Measurements from ENCODE around the gene SPATA13.

The SPATA13 gene

GRCh38 chr13:24226762-24227161 is 66.2 kb downstream of the SPATA13 start:
- no peak for DNase-seq
- H3K27ac ChIP-seq (ENCODE audit: insufficient read depth, low read length, poor library complexity, severe bottlenecking) = no peak overlapping the region
- no peaks in the 10 kb centered on the region for H3K36me3 ChIP-seq (ENCODE audit: control insufficient read depth, insufficient read depth, low read length)
- no peaks in the 10 kb centered on the region for H3K4me1 ChIP-seq (ENCODE audit: control insufficient read depth, insufficient read depth, low read length, poor library complexity, severe bottlenecking)
- no peaks in the 10 kb centered on the region for H3K27me3 ChIP-seq (replicated peaks; ENCODE audit: control insufficient read depth, insufficient read depth, low read length, poor library complexity, severe bottlenecking)
- no peaks in the 10 kb centered on the region for H3K9me3 ChIP-seq (ENCODE audit: control insufficient read depth, low read length)
- no peak overlapping the region for H3K4me3 ChIP-seq (ENCODE audit: insufficient read depth, low read depth, low read length, poor library complexity, severe bottlenecking)

- Histone ChIP-seq H3K27ac (ENCODE audit: insufficient read depth, low read length, poor library complexity, severe bottlenecking) (no peak overlapping the region), H3K4me1 (ENCODE audit: control insufficient read depth, insufficient read depth, low read length, poor library complexity, severe bottlenecking) (no peaks in the 10 kb centered on the region), H3K27me3 (replicated peaks; ENCODE audit: control insufficient read depth, insufficient read depth, low read length, poor library complexity, severe bottlenecking) (no peaks in the 10 kb centered on the region), H3K9me3 (ENCODE audit: control insufficient read depth, low read length) (no peaks in the 10 kb centered on the region), H3K4me3 (ENCODE audit: insufficient read depth, low read depth, low read length, poor library complexity, severe bottlenecking) (no peak overlapping the region), H3K36me3 (ENCODE audit: control insufficient read depth, insufficient read depth, low read length) (no peaks in the 10 kb centered on the region)
- DNase-seq = peak in 1 of 3 donors; percentile 11
These were observed 68.4 kb downstream of the SPATA13 start for GRCh38 chr13:24228852-24229458.

- H3K36me3 ChIP-seq (ENCODE audit: control insufficient read depth, insufficient read depth, low read length) = no peaks in the 10 kb centered on the region
These were observed 70.0 kb downstream of the SPATA13 start for GRCh38 chr13:24230428-24231072.

GRCh38 chr13:24231377-24231776 is 70.9 kb downstream of the SPATA13 start:
- Histone ChIP-seq H3K27me3 (replicated peaks; ENCODE audit: control insufficient read depth, insufficient read depth, low read length, poor library complexity, severe bottlenecking) (no peaks in the 10 kb centered on the region), H3K4me3 (ENCODE audit: insufficient read depth, low read depth, low read length, poor library complexity, severe bottlenecking) (no peak overlapping the region), H3K4me1 (ENCODE audit: control insufficient read depth, insufficient read depth, low read length, poor library complexity, severe bottlenecking) (no peaks in the 10 kb centered on the region), H3K9me3 (ENCODE audit: control insufficient read depth, low read length) (no peaks in the 10 kb centered on the region), H3K36me3 (ENCODE audit: control insufficient read depth, insufficient read depth, low read length) (no peaks in the 10 kb centered on the region), H3K27ac (ENCODE audit: insufficient read depth, low read length, poor library complexity, severe bottlenecking) (no peak overlapping the region)
- DNase-seq = no peak

More at GRCh38 chr13:24230428-24231072, 70.0 kb downstream of the SPATA13 start:
- no peak overlapping the region for H3K4me3 ChIP-seq (ENCODE audit: insufficient read depth, low read depth, low read length, poor library complexity, severe bottlenecking)
- no peaks in the 10 kb centered on the region for H3K4me1 ChIP-seq (ENCODE audit: control insufficient read depth, insufficient read depth, low read length, poor library complexity, severe bottlenecking)
- H3K27ac ChIP-seq (ENCODE audit: insufficient read depth, low read length, poor library complexity, severe bottlenecking) = no peak overlapping the region
- DNase-seq = no peak
- no peaks in the 10 kb centered on the region for H3K27me3 ChIP-seq (replicated peaks; ENCODE audit: control insufficient read depth, insufficient read depth, low read length, poor library complexity, severe bottlenecking)
- H3K9me3 ChIP-seq (ENCODE audit: control insufficient read depth, low read length) = no peaks in the 10 kb centered on the region

- Histone ChIP-seq H3K27ac (ENCODE audit: insufficient read depth, low read length, poor library complexity, severe bottlenecking) (no peak overlapping the region), H3K36me3 (ENCODE audit: control insufficient read depth, insufficient read depth, low read length) (no peaks in the 10 kb centered on the region), H3K4me1 (ENCODE audit: control insufficient read depth, insufficient read depth, low read length, poor library complexity, severe bottlenecking) (no peaks in the 10 kb centered on the region), H3K4me3 (ENCODE audit: insufficient read depth, low read depth, low read length, poor library complexity, severe bottlenecking) (no peak overlapping the region), H3K27me3 (replicated peaks; ENCODE audit: control insufficient read depth, insufficient read depth, low read length, poor library complexity, severe bottlenecking) (no peaks in the 10 kb centered on the region), H3K9me3 (ENCODE audit: control insufficient read depth, low read length) (no peaks in the 10 kb centered on the region)
- no peak for DNase-seq
These were observed 71.5 kb downstream of the SPATA13 start for GRCh38 chr13:24232037-24232436.

GRCh38 chr13:24232474-24232873 is 72.0 kb downstream of the SPATA13 start:
- Histone ChIP-seq H3K27me3 (replicated peaks; ENCODE audit: control insufficient read depth, insufficient read depth, low read length, poor library complexity, severe bottlenecking) (no peaks in the 10 kb centered on the region), H3K9me3 (ENCODE audit: control insufficient read depth, low read length) (no peaks in the 10 kb centered on the region), H3K36me3 (ENCODE audit: control insufficient read depth, insufficient read depth, low read length) (no peaks in the 10 kb centered on the region), H3K27ac (ENCODE audit: insufficient read depth, low read length, poor library complexity, severe bottlenecking) (no peak overlapping the region), H3K4me3 (ENCODE audit: insufficient read depth, low read depth, low read length, poor library complexity, severe bottlenecking) (no peak overlapping the region), H3K4me1 (ENCODE audit: control insufficient read depth, insufficient read depth, low read length, poor library complexity, severe bottlenecking) (no peaks in the 10 kb centered on the region)
- no peak for DNase-seq

GRCh38 chr13:24233351-24233901 is 72.9 kb downstream of the SPATA13 start:
- no peaks in the 10 kb centered on the region for H3K4me1 ChIP-seq (ENCODE audit: control insufficient read depth, insufficient read depth, low read length, poor library complexity, severe bottlenecking)
- H3K27me3 ChIP-seq (replicated peaks; ENCODE audit: control insufficient read depth, insufficient read depth, low read length, poor library complexity, severe bottlenecking) = no peaks in the 10 kb centered on the region
- no peaks in the 10 kb centered on the region for H3K36me3 ChIP-seq (ENCODE audit: control insufficient read depth, insufficient read depth, low read length)
- no peak overlapping the region for H3K4me3 ChIP-seq (ENCODE audit: insufficient read depth, low read depth, low read length, poor library complexity, severe bottlenecking)
- H3K27ac ChIP-seq (ENCODE audit: insufficient read depth, low read length, poor library complexity, severe bottlenecking) = no peak overlapping the region
- no peaks in the 10 kb centered on the region for H3K9me3 ChIP-seq (ENCODE audit: control insufficient read depth, low read length)
- no peak for DNase-seq

GRCh38 chr13:24234200-24234915 is 73.8 kb downstream of the SPATA13 start:
- no peaks in the 10 kb centered on the region for H3K27me3 ChIP-seq (replicated peaks; ENCODE audit: control insufficient read depth, insufficient read depth, low read length, poor library complexity, severe bottlenecking)
- no peaks in the 10 kb centered on the region for H3K36me3 ChIP-seq (ENCODE audit: control insufficient read depth, insufficient read depth, low read length)
- DNase-seq = no peak
- no peaks in the 10 kb centered on the region for H3K4me1 ChIP-seq (ENCODE audit: control insufficient read depth, insufficient read depth, low read length, poor library complexity, severe bottlenecking)
- H3K4me3 ChIP-seq (ENCODE audit: insufficient read depth, low read depth, low read length, poor library complexity, severe bottlenecking) = no peak overlapping the region
- no peaks in the 10 kb centered on the region for H3K9me3 ChIP-seq (ENCODE audit: control insufficient read depth, low read length)
- H3K27ac ChIP-seq (ENCODE audit: insufficient read depth, low read length, poor library complexity, severe bottlenecking) = no peak overlapping the region

GRCh38 chr13:24237356-24237755 is 76.8 kb downstream of the SPATA13 start:
- Histone ChIP-seq H3K9me3 (ENCODE audit: control insufficient read depth, low read length) (no peaks in the 10 kb centered on the region), H3K4me1 (ENCODE audit: control insufficient read depth, insufficient read depth, low read length, poor library complexity, severe bottlenecking) (no peaks in the 10 kb centered on the region), H3K4me3 (ENCODE audit: insufficient read depth, low read depth, low read length, poor library complexity, severe bottlenecking) (no peak overlapping the region), H3K27ac (ENCODE audit: insufficient read depth, low read length, poor library complexity, severe bottlenecking) (no peak overlapping the region), H3K27me3 (replicated peaks; ENCODE audit: control insufficient read depth, insufficient read depth, low read length, poor library complexity, severe bottlenecking) (no peaks in the 10 kb centered on the region), H3K36me3 (ENCODE audit: control insufficient read depth, insufficient read depth, low read length) (no peaks in the 10 kb centered on the region)
- DNase-seq = no peak

- H3K9me3 ChIP-seq (ENCODE audit: control insufficient read depth, low read length) = no peaks in the 10 kb centered on the region
- H3K36me3 ChIP-seq (ENCODE audit: control insufficient read depth, insufficient read depth, low read length) = no peaks in the 10 kb centered on the region
- no peaks in the 10 kb centered on the region for H3K27me3 ChIP-seq (replicated peaks; ENCODE audit: control insufficient read depth, insufficient read depth, low read length, poor library complexity, severe bottlenecking)
- no peak overlapping the region for H3K27ac ChIP-seq (ENCODE audit: insufficient read depth, low read length, poor library complexity, severe bottlenecking)
- no peak overlapping the region for H3K4me3 ChIP-seq (ENCODE audit: insufficient read depth, low read depth, low read length, poor library complexity, severe bottlenecking)
- H3K4me1 ChIP-seq (ENCODE audit: control insufficient read depth, insufficient read depth, low read length, poor library complexity, severe bottlenecking) = no peaks in the 10 kb centered on the region
- no peak for DNase-seq
These were observed 80.8 kb downstream of the SPATA13 start for GRCh38 chr13:24241336-24241735.
